GM12864 (cell line): ENCODE data around the gene SEMA6B.

Experiments
- DNase-seq: peaks from one replicate; pipeline ENCODE4 v3.0.0-alpha.2; 2011; ENCODE audit warnings: low read depth
- H3K4me3 ChIP-seq: 2 replicates; pipeline ENCODE4 v1.5.1; 2011; ENCODE audit warnings: mild to moderate bottlenecking, low read depth, low read length, control low read depth
- TF ChIP-seq, protein P1 (sequence below): IDR thresholded peaks from 2 replicates; pipeline ENCODE4 v1.5.1; 2011; ENCODE audit warnings: low read depth, mild to moderate bottlenecking, moderate library complexity, low read length, control low read depth, inconsistent platforms; ENCODE audit errors: missing control alignments

The SEMA6B gene

DNA sequence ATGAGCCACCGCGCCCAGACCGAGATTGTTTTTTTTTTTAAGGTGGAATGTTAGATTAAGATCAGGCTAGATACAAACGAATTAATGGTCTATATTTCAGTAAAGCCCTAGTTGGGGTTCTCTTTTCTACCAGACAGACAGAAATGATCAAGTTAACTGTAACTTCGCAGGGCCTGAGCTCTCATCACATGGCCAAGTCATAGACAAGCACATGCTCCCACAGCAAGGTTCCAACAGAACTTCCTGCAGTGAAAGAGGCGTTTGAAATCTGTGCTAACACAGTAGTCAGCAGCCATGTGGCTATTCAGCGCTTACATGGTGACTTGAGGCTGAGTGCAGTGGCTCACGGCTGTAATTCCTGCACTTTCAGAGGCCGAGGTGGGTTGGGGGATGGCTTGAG is 34.7 kb upstream of the SEMA6B start:
- DNase-seq: no peak
- no peak overlapping the region for H3K4me3 ChIP-seq
- TF ChIP-seq, protein P1, sequence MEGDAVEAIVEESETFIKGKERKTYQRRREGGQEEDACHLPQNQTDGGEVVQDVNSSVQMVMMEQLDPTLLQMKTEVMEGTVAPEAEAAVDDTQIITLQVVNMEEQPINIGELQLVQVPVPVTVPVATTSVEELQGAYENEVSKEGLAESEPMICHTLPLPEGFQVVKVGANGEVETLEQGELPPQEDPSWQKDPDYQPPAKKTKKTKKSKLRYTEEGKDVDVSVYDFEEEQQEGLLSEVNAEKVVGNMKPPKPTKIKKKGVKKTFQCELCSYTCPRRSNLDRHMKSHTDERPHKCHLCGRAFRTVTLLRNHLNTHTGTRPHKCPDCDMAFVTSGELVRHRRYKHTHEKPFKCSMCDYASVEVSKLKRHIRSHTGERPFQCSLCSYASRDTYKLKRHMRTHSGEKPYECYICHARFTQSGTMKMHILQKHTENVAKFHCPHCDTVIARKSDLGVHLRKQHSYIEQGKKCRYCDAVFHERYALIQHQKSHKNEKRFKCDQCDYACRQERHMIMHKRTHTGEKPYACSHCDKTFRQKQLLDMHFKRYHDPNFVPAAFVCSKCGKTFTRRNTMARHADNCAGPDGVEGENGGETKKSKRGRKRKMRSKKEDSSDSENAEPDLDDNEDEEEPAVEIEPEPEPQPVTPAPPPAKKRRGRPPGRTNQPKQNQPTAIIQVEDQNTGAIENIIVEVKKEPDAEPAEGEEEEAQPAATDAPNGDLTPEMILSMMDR: no peak

DNA sequence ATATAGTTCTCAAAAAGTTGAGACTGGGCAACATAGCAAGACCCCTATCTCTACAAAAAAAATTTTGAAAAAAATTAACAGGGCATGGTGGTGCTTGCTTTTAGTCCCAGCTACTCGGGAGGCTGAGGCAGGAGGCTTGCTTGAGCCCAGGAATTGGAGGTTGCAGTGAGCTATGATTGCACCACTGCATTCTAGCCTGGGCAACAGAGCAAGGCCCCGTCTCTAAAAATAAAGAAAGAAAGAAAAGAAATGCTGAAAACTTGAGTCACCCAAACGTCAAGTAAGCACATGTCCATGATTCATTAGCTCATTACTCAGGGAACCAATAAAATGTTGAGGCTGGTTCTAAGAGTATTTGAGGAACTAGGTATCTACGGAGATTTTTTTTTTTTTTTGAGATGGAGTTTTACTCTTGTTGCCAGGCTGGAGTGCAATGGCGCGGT is 33.9 kb upstream of the SEMA6B start:
- no peak for DNase-seq
- TF ChIP-seq, protein P1: no peak

DNA sequence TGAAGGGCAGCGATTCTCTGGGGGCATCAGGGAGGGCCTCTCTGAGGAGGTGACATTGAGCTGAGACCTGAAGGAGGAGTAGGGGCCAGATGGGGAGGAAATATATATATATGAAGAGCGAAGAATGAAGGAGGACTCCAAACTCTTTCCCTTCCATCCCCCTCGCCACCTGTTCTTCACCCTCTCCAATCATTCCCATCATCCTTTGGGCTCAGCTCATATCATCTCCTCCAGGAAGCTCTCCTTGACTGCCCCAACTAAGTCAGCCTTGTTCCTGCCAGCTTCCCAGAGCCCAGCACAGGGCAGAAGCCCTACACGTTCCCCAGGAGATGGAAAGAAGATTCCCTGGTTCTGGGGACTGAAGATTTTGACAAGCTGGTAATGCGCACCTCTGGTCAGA is 33.0 kb upstream of the SEMA6B start:
- no peak overlapping the region for H3K4me3 ChIP-seq
- TF ChIP-seq, protein P1: no peak
- DNase-seq: no peak

More for the DNA sequence above, 33.9 kb upstream of the SEMA6B start:
- no peak overlapping the region for H3K4me3 ChIP-seq

DNA sequence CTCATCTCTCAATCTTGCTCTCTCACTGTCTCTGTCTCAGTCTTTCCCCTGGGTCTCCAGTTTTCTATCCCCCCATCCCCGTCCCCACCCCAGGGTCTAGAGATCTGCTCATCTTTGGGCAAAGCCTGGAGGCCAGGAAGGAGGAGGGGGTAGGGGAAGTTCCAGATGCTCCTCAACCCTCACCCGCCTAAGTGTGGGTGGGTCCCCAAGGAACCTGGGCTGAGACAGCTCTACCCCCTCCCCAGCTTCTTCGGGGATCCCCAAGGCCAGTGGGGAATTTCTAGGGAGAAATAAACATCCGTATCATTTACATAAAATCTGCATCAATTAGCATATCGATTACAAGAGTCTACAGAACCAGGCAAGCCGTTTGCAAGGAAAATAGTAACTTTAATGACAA is 31.8 kb upstream of the SEMA6B start:
- no peak overlapping the region for H3K4me3 ChIP-seq
- DNase-seq: no peak
- TF ChIP-seq, protein P1: no peak

DNA sequence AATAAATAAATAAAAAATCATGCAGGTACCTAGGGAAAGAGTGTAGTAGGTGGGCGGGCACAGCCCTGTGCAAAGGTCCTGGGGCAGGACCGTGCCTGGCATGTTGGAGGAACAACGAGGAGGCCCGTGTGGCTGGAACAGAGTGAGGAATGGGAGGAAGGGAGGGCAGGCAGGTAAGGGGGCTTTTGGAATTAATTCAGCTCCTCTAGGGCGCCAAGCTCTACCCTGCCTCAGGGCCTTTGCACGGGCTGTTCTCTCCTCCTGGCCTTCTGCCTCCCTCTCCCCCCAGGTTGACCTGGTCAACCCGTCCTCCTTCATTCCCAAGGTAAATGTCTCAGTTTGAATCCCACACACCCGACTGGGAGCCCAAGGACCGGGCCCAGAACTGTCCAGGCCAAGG is 31.1 kb upstream of the SEMA6B start:
- no peak for DNase-seq
- TF ChIP-seq, protein P1: no peak

DNA sequence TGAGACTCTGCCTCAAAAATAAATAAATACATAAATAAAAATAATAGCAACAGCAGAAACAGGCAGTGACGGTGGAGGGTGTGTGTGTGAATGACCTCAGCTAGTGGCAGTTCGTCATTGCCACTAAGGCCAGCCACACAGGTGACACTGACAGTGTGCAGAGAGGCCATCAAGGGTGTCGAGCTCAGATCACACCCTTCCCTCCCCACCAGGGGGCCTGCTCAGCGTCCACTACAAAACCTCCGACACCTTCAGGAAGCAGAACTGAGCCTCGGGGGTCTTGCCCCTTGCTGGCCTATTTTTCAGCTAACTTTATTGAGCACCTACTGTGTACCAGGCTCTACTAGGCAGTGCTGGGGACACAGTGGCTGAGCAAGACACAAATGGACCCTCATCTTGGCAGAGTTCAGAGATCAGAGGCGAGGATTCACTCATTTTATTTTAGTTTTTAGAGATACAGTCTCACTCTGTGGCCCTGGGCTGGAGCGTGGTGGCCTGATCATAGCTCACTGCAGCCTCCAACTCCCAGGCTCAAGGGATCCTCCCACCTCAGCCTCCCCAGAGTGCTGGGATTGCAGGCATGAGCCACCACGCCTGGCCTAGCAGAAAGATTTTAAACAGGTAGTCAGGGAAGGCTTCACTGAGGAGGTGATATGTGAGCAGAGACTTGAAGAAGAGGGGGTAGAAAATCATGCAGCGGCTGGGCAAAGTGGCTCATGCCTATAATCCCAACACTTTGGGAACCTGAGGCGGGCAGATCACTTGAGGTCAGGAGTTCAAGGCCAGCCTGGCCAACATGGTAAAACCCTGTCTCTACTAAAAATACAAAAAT is 30.3 kb upstream of the SEMA6B start:
- H3K4me3 ChIP-seq: no peak overlapping the region
- TF ChIP-seq, protein P1: peak; percentile 73
- no peak for DNase-seq

More for the DNA sequence above, 31.1 kb upstream of the SEMA6B start:
- no peak overlapping the region for H3K4me3 ChIP-seq
